Measurements from ENCODE around the gene LARP1. TPM values are rescaled to one million over a fixed set of nuclear protein-coding genes. Genes with fewer than 3 reads are reported as not detected.

The LARP1 gene
- total and polyA plus RNA-seq, 10 of the 15 experiments (the other 5 are each of a cell fraction or from before 2014, with no cell fraction given): 22.6 to 227 (median 60.8) TPM

DNA sequence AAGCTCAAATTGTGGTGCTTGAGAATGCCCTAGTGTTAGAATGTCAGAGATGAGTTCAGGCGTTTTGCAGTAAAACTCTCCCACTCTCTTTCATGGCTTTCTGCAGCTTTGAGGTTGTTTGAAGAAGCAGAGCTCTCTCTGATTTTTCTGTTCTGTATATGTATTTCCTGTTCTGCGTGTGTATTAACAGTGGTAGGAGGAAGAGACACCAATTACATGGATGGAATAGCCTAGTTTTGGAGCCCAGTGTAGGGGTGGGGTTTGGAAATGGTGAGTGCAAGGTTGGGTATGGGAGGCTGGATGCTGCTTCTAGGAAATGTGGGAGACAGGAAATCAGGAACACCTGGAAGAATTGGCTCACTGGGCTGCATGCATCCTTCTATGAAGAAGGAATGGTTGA lies 12.4 kb downstream of the LARP1 start (continued):
- TF ChIP-seq, protein P1, sequence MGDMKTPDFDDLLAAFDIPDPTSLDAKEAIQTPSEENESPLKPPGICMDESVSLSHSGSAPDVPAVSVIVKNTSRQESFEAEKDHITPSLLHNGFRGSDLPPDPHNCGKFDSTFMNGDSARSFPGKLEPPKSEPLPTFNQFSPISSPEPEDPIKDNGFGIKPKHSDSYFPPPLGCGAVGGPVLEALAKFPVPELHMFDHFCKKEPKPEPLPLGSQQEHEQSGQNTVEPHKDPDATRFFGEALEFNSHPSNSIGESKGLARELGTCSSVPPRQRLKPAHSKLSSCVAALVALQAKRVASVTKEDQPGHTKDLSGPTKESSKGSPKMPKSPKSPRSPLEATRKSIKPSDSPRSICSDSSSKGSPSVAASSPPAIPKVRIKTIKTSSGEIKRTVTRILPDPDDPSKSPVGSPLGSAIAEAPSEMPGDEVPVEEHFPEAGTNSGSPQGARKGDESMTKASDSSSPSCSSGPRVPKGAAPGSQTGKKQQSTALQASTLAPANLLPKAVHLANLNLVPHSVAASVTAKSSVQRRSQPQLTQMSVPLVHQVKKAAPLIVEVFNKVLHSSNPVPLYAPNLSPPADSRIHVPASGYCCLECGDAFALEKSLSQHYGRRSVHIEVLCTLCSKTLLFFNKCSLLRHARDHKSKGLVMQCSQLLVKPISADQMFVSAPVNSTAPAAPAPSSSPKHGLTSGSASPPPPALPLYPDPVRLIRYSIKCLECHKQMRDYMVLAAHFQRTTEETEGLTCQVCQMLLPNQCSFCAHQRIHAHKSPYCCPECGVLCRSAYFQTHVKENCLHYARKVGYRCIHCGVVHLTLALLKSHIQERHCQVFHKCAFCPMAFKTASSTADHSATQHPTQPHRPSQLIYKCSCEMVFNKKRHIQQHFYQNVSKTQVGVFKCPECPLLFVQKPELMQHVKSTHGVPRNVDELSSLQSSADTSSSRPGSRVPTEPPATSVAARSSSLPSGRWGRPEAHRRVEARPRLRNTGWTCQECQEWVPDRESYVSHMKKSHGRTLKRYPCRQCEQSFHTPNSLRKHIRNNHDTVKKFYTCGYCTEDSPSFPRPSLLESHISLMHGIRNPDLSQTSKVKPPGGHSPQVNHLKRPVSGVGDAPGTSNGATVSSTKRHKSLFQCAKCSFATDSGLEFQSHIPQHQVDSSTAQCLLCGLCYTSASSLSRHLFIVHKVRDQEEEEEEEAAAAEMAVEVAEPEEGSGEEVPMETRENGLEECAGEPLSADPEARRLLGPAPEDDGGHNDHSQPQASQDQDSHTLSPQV (IDR thresholded peaks at IDR 0.05): no peak
- no peak for TF ChIP-seq NR2C2 (IDR thresholded peaks at IDR 0.05; ENCODE audit: borderline replicate concordance, control insufficient read depth, insufficient read length, low read depth)
- TF ChIP-seq, protein P2, sequence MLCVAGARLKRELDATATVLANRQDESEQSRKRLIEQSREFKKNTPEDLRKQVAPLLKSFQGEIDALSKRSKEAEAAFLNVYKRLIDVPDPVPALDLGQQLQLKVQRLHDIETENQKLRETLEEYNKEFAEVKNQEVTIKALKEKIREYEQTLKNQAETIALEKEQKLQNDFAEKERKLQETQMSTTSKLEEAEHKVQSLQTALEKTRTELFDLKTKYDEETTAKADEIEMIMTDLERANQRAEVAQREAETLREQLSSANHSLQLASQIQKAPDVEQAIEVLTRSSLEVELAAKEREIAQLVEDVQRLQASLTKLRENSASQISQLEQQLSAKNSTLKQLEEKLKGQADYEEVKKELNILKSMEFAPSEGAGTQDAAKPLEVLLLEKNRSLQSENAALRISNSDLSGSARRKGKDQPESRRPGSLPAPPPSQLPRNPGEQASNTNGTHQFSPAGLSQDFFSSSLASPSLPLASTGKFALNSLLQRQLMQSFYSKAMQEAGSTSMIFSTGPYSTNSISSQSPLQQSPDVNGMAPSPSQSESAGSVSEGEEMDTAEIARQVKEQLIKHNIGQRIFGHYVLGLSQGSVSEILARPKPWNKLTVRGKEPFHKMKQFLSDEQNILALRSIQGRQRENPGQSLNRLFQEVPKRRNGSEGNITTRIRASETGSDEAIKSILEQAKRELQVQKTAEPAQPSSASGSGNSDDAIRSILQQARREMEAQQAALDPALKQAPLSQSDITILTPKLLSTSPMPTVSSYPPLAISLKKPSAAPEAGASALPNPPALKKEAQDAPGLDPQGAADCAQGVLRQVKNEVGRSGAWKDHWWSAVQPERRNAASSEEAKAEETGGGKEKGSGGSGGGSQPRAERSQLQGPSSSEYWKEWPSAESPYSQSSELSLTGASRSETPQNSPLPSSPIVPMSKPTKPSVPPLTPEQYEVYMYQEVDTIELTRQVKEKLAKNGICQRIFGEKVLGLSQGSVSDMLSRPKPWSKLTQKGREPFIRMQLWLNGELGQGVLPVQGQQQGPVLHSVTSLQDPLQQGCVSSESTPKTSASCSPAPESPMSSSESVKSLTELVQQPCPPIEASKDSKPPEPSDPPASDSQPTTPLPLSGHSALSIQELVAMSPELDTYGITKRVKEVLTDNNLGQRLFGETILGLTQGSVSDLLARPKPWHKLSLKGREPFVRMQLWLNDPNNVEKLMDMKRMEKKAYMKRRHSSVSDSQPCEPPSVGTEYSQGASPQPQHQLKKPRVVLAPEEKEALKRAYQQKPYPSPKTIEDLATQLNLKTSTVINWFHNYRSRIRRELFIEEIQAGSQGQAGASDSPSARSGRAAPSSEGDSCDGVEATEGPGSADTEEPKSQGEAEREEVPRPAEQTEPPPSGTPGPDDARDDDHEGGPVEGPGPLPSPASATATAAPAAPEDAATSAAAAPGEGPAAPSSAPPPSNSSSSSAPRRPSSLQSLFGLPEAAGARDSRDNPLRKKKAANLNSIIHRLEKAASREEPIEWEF (IDR thresholded peaks at IDR 0.05; ENCODE audit: insufficient replicate concordance, low read depth, low read length): no peak

All from GM12878 (cell line).